22Rv1 (cell line): Measurements from ENCODE around the gene FCHSD2.
A peak's percentile ranks its signal among the peaks of the same experiment; 100 is the strongest.

Experiments used
- H3K27ac ChIP-seq: fragments of 450-650 bp; 2 replicates; pipeline ENCODE4 v1.5.1; 2017
- ZFX ChIP-seq: fragments of 450-650 bp; IDR thresholded peaks from 2 replicates; pipeline ENCODE4 v1.6.1; 2017; ENCODE audit warnings: antibody characterized with exemption, borderline replicate concordance
- TF ChIP-seq, protein P1 (sequence below): fragments of 450-650 bp; IDR thresholded peaks from 2 replicates; pipeline ENCODE4 v1.5.1; 2017; ENCODE audit warnings: mild to moderate bottlenecking

FCHSD2 gene

DNA sequence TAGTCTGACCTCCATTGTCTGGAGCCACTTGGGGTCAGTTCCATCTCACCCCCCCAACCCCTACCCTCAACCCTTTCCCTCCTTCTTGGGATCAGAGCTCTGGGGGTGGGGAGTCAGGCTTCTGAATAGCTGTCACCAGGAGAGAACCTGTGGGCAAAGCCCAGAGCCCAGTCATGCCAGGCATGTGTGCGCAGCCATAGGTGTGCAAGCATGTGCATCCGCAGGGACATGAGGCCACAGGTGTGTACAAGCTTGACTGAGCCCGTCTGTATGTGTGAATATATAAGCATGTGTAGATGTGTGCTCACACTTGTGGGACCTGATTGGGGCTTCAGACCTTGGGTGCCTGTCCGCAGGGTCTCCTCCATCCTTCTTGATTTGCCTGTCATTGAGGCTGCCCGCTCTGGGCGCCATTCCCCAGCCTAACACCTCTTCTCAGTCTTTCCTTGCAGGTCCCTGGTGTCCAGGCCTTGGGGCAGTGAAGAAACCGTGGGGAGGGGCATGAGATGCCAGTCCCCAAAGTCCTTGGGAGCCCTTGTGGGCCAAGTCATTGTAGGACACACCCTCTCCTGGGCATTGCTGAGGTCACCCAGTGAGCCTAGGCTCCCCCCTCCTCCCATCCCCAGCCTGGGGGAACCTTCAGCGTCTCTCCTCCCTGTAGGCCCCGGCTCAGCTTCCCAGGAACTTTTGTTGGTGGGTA lies 318.9 kb downstream of the FCHSD2 start:
- TF ChIP-seq, protein P1, sequence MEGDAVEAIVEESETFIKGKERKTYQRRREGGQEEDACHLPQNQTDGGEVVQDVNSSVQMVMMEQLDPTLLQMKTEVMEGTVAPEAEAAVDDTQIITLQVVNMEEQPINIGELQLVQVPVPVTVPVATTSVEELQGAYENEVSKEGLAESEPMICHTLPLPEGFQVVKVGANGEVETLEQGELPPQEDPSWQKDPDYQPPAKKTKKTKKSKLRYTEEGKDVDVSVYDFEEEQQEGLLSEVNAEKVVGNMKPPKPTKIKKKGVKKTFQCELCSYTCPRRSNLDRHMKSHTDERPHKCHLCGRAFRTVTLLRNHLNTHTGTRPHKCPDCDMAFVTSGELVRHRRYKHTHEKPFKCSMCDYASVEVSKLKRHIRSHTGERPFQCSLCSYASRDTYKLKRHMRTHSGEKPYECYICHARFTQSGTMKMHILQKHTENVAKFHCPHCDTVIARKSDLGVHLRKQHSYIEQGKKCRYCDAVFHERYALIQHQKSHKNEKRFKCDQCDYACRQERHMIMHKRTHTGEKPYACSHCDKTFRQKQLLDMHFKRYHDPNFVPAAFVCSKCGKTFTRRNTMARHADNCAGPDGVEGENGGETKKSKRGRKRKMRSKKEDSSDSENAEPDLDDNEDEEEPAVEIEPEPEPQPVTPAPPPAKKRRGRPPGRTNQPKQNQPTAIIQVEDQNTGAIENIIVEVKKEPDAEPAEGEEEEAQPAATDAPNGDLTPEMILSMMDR, result no peak
- TF ChIP-seq ZFX, result no peak
- no peak overlapping the region for H3K27ac ChIP-seq

DNA sequence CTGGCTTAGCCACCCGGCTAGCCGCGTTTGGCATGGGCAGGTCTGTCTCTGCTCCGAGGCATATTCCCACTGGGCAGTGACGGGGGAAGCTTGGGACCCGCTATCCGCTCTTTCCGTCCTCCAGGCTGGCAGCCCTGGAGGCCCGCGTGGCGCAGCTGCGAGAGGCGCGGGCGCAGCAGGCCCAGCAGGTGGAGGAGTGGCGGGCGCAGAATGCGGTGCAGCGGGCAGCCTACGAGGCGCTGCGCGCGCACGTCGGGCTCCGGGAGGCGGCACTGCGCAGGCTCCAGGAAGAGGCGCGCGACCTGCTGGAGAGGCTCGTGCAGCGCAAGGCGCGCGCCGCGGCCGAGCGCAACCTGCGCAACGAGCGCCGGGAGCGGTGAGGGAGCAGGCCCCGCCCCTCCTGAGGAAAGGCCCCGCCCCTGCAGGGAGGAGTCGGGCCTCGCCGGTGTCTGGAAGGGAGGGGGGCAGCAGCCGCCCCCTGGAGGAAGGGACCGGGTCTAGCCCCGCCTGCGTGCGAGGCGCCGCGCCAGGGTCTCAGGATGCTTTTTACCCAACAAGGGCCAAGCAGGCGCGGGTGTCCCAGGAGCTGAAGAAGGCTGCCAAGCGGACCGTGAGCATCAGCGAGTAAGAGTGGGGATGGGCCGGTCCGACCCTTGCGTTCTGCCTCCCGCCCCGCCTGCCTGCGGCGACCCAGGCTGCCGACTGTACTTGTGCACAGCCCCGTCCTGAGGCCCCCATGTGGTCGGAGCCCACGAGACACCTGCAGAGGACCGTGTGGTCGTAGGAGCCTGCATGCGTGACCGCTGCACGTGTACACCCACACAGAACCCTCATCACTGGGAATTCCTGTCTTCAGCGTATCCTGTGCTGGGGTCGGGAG lies 320.0 kb downstream of the FCHSD2 start:
- TF ChIP-seq, protein P1, result no peak; the same call in none of the 2 replicates
- no peak for TF ChIP-seq ZFX
- peak overlapping the region; percentile 55 for H3K27ac ChIP-seq

DNA sequence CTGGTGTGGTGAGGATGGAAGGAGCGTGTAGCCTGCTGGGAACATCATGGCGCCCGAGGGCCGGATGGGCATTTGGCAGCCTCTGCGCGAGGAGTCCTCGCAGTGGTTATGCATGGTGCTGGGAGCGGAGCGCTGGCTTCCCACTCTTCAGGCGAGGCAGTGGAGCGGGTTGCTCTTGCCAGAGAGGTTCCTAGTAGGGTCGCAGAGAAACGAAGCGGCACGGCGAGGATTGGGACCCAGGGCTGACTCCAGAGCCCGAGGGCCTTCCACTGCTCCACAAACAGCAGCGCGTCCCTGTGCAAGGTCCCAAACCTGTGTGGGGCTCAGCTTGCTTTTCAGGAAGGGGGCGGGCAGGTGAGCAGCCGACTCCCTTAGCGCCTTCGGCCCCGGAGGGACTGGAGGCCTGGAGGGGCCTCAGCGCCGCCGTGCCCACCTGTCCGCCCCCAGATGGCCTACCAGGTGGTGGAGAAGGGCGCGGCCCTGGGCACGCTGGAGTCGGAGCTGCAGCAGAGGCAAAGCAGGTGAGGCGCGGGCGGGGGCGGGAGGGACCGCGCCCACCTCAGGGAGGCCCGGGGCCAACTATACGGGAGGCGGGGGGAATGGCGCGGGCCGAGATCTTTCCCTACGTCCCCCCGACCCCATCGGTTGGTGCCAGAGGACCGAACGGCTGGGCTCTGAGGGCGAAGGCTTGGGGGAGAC lies 320.7 kb downstream of the FCHSD2 start:
- no peak for TF ChIP-seq ZFX
- TF ChIP-seq, protein P1, result no peak
- peak overlapping the region; percentile 55 for H3K27ac ChIP-seq

DNA sequence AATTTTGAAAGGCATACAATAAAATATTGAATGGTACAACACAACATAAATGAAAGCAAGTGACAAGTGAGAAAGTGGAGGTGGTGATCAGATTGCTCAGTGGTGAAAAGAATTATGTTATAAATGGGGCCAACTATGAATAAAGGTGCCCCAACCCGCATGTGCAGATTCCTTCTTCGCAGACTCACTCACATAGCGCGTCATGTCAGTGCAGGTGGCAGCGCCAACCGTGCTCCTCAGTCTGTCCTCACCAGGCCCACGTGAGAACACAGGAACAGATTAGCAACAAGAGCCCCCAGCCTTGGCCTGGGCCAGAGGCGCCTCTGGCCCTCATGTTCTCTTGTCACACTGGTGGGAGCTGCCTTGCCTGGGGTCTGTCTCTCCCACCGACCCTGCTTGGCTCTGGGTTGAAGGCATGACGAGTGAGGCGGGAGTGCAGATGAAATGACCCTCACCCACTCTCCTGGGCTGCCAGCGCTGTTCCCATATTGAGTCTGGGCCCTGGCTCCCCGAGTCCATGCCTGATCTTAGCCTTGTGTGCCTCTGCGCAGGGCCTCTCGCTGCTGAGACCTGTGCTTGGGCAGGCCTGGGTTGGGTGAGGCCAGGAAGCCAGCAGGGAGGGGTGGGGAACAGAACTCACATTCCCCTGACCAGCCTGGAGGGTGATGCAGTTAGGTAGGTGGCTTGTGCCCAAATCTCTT lies 321.5 kb downstream of the FCHSD2 start:
- TF ChIP-seq, protein P1, result no peak
- TF ChIP-seq ZFX, result no peak
- H3K27ac ChIP-seq, result no peak overlapping the region; the same call in 1 of the 2 replicates

DNA sequence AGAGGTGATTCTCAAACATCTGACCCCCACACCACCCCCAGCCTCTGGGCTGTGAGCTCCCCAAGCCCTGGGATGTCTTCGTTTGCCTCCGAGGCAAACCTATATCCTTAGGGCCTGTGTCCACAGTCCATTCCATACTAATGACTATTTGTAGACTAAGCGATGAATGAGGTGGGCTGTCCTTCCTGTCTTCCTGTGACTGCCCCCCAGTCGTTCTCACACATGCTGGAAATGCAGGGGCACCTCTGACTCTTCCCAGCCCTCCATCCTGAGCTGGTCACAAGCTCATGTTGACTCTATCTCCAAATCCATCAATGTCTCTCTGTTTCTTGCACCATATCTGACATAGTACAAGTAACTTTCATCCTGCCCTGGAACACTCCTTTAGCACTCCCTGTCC lies 323.1 kb downstream of the FCHSD2 start:
- no peak overlapping the region for H3K27ac ChIP-seq
- TF ChIP-seq, protein P1, result no peak
- TF ChIP-seq ZFX, result no peak

DNA sequence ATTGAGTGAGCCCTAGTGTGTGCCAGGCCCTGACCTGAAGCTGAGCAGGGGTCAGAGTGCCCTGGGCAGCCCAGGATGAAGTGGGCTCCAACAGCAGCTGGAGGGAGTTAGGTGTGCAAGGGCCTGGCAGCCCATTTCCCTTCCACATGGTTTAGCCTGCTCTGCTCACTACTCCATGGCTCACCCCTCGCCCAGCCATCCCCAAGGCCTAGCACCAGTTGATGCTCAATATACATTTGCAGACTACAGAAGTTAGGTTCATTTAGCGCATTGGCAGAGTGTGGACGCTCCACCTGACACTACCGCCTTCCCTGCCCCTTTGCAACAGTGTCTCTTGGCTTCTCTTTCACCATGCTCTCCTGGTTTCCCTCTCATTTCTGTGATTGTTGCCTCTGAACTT lies 324.2 kb downstream of the FCHSD2 start:
- no peak overlapping the region for H3K27ac ChIP-seq
- no peak for TF ChIP-seq ZFX
- TF ChIP-seq, protein P1, result no peak
